MM.1S (cell line): Measurements from ENCODE around the gene RMI1.

ENCODE experiments used
- CTCF ChIP-seq: fragments of 300-600 bp; sonication (generic); IDR thresholded peaks from 2 replicates; pipeline ENCODE4 v1.5.1; 2016; ENCODE audit warnings: antibody characterized with exemption, low read length, mixed read lengths
- EZH2 ChIP-seq: fragments of 300-600 bp; sonication (generic); optimal IDR thresholded peaks from 2 replicates; pipeline ENCODE3; 2017; ENCODE audit warnings: low read depth, mild to moderate bottlenecking, antibody characterized with exemption, low read length, mixed read lengths
- EZH2phosphoT487 ChIP-seq: fragments of 300-600 bp; sonication (generic); IDR thresholded peaks from 2 replicates; pipeline ENCODE4 v1.6.1; 2018; ENCODE audit warnings: antibody characterized with exemption, low read length

GRCh38 chr9:84027201-84027600, 46.6 kb downstream of the RMI1 start:
- TF ChIP-seq CTCF = no peak
- TF ChIP-seq EZH2 = no peak
- no peak for TF ChIP-seq EZH2phosphoT487
